B cell (primary cell): ENCODE measurements around the gene CASD1.

Source experiments
- EZH2 ChIP-seq: IDR thresholded peaks from 2 replicates; pipeline ENCODE4 v1.6.1; 2012; ENCODE audit warnings: borderline replicate concordance, low read depth, mild to moderate bottlenecking, moderate library complexity, low read length; ENCODE audit not compliant: insufficient read depth, poor library complexity, severe bottlenecking
- TF ChIP-seq, protein P1 (sequence below): fragments of 200-600 bp; IDR thresholded peaks from one replicate; pipeline ENCODE4 v1.8.0; 2022; ENCODE audit warnings: antibody characterized with exemption, mild to moderate bottlenecking

DNA sequence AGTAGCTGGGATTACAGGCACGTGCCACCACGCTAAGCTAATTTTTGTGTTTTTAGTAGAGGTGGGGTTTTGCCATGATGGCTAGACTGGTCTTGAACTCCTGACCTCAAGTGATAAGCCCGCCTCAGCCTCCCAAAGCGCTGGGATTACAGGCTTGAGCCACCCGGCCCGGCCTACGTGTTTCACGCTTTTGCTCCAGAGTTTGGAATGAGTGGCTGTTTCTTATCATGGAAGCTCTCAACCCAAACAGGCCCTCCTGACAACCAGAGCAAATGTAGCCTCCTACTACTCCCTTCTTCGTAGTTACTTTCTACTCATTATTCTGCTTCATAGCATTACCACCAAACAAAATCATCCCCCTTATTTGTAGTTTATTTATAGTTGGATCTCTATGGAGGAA lies 26.8 kb upstream of the CASD1 start:
- no peak for TF ChIP-seq EZH2
- TF ChIP-seq, protein P1, sequence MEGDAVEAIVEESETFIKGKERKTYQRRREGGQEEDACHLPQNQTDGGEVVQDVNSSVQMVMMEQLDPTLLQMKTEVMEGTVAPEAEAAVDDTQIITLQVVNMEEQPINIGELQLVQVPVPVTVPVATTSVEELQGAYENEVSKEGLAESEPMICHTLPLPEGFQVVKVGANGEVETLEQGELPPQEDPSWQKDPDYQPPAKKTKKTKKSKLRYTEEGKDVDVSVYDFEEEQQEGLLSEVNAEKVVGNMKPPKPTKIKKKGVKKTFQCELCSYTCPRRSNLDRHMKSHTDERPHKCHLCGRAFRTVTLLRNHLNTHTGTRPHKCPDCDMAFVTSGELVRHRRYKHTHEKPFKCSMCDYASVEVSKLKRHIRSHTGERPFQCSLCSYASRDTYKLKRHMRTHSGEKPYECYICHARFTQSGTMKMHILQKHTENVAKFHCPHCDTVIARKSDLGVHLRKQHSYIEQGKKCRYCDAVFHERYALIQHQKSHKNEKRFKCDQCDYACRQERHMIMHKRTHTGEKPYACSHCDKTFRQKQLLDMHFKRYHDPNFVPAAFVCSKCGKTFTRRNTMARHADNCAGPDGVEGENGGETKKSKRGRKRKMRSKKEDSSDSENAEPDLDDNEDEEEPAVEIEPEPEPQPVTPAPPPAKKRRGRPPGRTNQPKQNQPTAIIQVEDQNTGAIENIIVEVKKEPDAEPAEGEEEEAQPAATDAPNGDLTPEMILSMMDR: no peak
